ENCODE measurements around the gene WASHC3.
A peak's percentile ranks its signal among the peaks of the same experiment; 100 is the strongest.

The WASHC3 gene

DNA sequence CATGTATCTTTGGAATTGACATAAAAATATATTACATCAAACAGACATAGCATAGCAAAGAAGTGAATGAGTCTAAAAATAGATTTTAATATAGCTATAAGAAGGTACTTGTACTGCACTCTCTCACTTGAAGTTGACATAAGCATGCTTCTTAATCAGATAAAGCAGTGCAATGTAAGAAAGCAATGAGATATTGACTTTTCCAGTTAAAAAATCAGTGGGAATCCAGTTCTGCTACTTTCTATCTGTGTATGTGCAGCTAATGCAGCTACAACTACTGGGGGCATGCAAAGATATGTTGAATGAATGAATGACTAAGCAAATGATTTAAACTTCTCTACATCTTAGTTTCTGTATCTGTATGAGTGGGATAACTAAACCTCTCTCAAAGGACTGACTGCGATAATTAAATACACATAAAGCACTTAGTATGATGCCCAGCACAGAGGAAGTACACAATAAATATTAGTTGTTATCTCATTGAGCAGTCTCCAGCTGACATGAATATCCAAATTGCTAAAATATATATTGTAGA is 10.3 kb downstream of the WASHC3 start:
- H3K4me1 ChIP-seq (ENCODE audit: control insufficient read depth, insufficient read depth, low read length): no peaks in the 10 kb centered on the region
- no peak overlapping the region for H3K27ac ChIP-seq (ENCODE audit: low read length)
- H3K9ac ChIP-seq (ENCODE audit: low read length in 2 of 2): no peak overlapping the region
- peaks cover 10 to 21% of the 10 kb centered on the region in 2 donors for H3K36me3 ChIP-seq (ENCODE audit: control insufficient read depth in 2 of 2, insufficient read depth in 2 of 2, low read length in 2 of 2)
- no peak overlapping the region for H3K4me3 ChIP-seq (ENCODE audit: low read length in 2 of 2)
- H3K27me3 ChIP-seq (ENCODE audit: control insufficient read depth in 1 of 2, insufficient read depth in 2 of 2, low read length in 2 of 2): no peaks in the 10 kb centered on the region
- no peaks in the 10 kb centered on the region for H3K9me3 ChIP-seq (ENCODE audit: control insufficient read depth in 2 of 2, low read length in 2 of 2)

DNA sequence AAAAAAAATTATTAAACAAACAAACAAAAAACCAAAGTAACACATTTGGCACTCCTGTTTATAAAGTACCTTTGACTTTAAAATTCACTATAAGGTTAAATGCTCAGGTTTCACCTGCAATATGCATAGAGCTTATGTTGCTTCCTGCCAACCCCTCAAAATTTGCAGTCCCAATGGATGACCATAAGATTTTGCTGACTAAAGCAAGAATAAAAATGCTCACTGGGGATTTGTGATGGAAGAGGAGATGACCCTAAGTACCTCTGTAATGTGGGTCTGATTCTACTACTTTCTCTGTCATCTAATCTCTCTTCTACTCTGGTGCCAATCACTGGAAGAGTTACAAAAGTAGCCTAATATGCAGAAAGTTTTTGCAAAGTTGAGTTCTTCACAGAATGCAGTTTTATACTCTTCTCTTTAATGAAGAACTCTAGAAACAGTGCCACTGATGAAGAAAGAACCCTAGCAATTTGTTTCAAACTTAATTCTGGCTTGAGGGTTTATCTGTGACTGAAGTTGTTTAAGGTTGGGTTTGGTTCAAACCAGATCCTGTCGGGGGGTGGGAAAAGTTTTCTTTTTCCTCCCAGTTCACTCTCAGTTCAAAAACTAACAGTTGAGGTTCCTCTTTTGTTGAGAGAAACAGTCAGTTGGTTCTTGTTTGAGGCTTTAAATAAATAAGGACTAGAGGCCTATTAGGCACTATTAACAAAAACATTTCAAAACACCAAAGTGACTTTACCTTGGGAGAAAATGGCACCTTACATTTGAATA is 10.9 kb downstream of the WASHC3 start:
- Histone ChIP-seq H3K4me3 (ENCODE audit: low read length in 2 of 2) (no peak overlapping the region), H3K27me3 (ENCODE audit: control insufficient read depth in 1 of 2, insufficient read depth in 2 of 2, low read length in 2 of 2) (no peaks in the 10 kb centered on the region), H3K9me3 (ENCODE audit: control insufficient read depth in 2 of 2, low read length in 2 of 2) (no peaks in the 10 kb centered on the region), H3K27ac (ENCODE audit: low read length) (no peak overlapping the region), H3K9ac (ENCODE audit: low read length in 2 of 2) (no peak overlapping the region), H3K4me1 (ENCODE audit: control insufficient read depth, insufficient read depth, low read length) (no peaks in the 10 kb centered on the region), H3K36me3 (ENCODE audit: control insufficient read depth in 2 of 2, insufficient read depth in 2 of 2, low read length in 2 of 2) (peaks cover 9 to 17% of the 10 kb centered on the region in 2 donors)

DNA sequence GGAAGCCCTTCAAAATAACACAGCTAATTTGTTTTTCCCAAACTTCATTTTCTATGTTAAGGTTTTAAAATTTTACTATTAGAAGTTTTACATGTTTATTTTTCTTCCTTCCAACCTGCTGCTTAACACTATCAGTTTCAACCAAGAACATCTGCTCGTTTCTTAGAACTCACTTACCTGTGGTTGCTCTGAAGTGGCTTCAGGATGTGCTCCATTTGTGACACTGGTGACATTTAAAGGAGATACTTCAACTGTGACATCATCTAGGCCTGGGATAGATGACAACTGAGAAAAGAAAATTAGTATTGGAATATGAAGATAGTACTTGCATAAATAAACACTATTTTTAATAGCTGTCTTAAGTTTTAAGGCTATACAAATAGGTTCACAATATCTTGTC is 17.9 kb downstream of the WASHC3 start:
- no peak overlapping the region for H3K4me3 ChIP-seq (ENCODE audit: low read length in 2 of 2)
- peaks cover 2 to 25% of the 10 kb centered on the region in 2 donors for H3K36me3 ChIP-seq (ENCODE audit: control insufficient read depth in 2 of 2, insufficient read depth in 2 of 2, low read length in 2 of 2)

GRCh38 chr12:102033991-102034745 is 27.6 kb downstream of the WASHC3 start:
- H3K9me3 ChIP-seq (ENCODE audit: control insufficient read depth in 2 of 2, low read length in 2 of 2): no peaks in the 10 kb centered on the region
- no peaks in the 10 kb centered on the region for H3K27me3 ChIP-seq (ENCODE audit: control insufficient read depth in 1 of 2, insufficient read depth in 2 of 2, low read length in 2 of 2)
- H3K4me3 ChIP-seq (ENCODE audit: low read length in 2 of 2): no peak overlapping the region
- H3K4me1 ChIP-seq (ENCODE audit: control insufficient read depth, insufficient read depth, low read length): no peaks in the 10 kb centered on the region
- H3K27ac ChIP-seq (ENCODE audit: low read length): no peak overlapping the region
- H3K9ac ChIP-seq (ENCODE audit: low read length in 2 of 2): no peak overlapping the region
- peaks cover 5 to 23% of the 10 kb centered on the region in 2 donors for H3K36me3 ChIP-seq (ENCODE audit: control insufficient read depth in 2 of 2, insufficient read depth in 2 of 2, low read length in 2 of 2)

More for the DNA sequence above, 17.9 kb downstream of the WASHC3 start:
- Histone ChIP-seq H3K9ac (ENCODE audit: low read length in 2 of 2) (no peak overlapping the region), H3K27ac (ENCODE audit: low read length) (no peak overlapping the region), H3K9me3 (ENCODE audit: control insufficient read depth in 2 of 2, low read length in 2 of 2) (no peaks in the 10 kb centered on the region), H3K4me1 (ENCODE audit: control insufficient read depth, insufficient read depth, low read length) (no peaks in the 10 kb centered on the region), H3K27me3 (ENCODE audit: control insufficient read depth in 1 of 2, insufficient read depth in 2 of 2, low read length in 2 of 2) (no peaks in the 10 kb centered on the region)

- no peaks in the 10 kb centered on the region for H3K9me3 ChIP-seq (ENCODE audit: control insufficient read depth in 2 of 2, low read length in 2 of 2)
- no peak overlapping the region for H3K9ac ChIP-seq (ENCODE audit: low read length in 2 of 2)
- H3K4me1 ChIP-seq (ENCODE audit: control insufficient read depth, insufficient read depth, low read length): no peaks in the 10 kb centered on the region
- no peaks in the 10 kb centered on the region for H3K27me3 ChIP-seq (ENCODE audit: control insufficient read depth in 1 of 2, insufficient read depth in 2 of 2, low read length in 2 of 2)
- H3K27ac ChIP-seq (ENCODE audit: low read length): no peak overlapping the region
- H3K4me3 ChIP-seq (ENCODE audit: low read length in 2 of 2): no peak overlapping the region
- H3K36me3 ChIP-seq (ENCODE audit: control insufficient read depth in 2 of 2, insufficient read depth in 2 of 2, low read length in 2 of 2): peaks cover 2 to 16% of the 10 kb centered on the region in 2 donors
These were observed 29.9 kb downstream of the WASHC3 start for GRCh38 chr12:102031852-102032251.

- Histone ChIP-seq H3K4me1 (ENCODE audit: control insufficient read depth, insufficient read depth, low read length) (no peaks in the 10 kb centered on the region), H3K27me3 (ENCODE audit: control insufficient read depth in 1 of 2, insufficient read depth in 2 of 2, low read length in 2 of 2) (no peaks in the 10 kb centered on the region), H3K9me3 (ENCODE audit: control insufficient read depth in 2 of 2, low read length in 2 of 2) (no peaks in the 10 kb centered on the region), H3K4me3 (ENCODE audit: low read length in 2 of 2) (no peak overlapping the region), H3K9ac (ENCODE audit: low read length in 2 of 2) (no peak overlapping the region), H3K36me3 (ENCODE audit: control insufficient read depth in 2 of 2, insufficient read depth in 2 of 2, low read length in 2 of 2) (peaks cover 0 to 9% of the 10 kb centered on the region in 2 donors), H3K27ac (ENCODE audit: low read length) (no peak overlapping the region)
These were observed 32.6 kb downstream of the WASHC3 start for GRCh38 chr12:102029141-102029540.

GRCh38 chr12:102026728-102027127 is 35.1 kb downstream of the WASHC3 start:
- Histone ChIP-seq H3K4me3 (ENCODE audit: low read length in 2 of 2) (no peak overlapping the region), H3K27me3 (ENCODE audit: control insufficient read depth in 1 of 2, insufficient read depth in 2 of 2, low read length in 2 of 2) (no peaks in the 10 kb centered on the region), H3K36me3 (ENCODE audit: control insufficient read depth in 2 of 2, insufficient read depth in 2 of 2, low read length in 2 of 2) (peaks cover 0 to 12% of the 10 kb centered on the region in 2 donors), H3K27ac (ENCODE audit: low read length) (no peak overlapping the region), H3K9me3 (ENCODE audit: control insufficient read depth in 2 of 2, low read length in 2 of 2) (no peaks in the 10 kb centered on the region), H3K9ac (ENCODE audit: low read length in 2 of 2) (no peak overlapping the region), H3K4me1 (ENCODE audit: control insufficient read depth, insufficient read depth, low read length) (peaks cover 2% of the 10 kb centered on the region)

- no peak overlapping the region for H3K9ac ChIP-seq (ENCODE audit: low read length in 2 of 2)
- no peak overlapping the region for H3K27ac ChIP-seq (ENCODE audit: low read length)
- no peak overlapping the region for H3K4me3 ChIP-seq (ENCODE audit: low read length in 2 of 2)
- H3K9me3 ChIP-seq (ENCODE audit: control insufficient read depth in 2 of 2, low read length in 2 of 2): no peaks in the 10 kb centered on the region
- H3K27me3 ChIP-seq (ENCODE audit: control insufficient read depth in 1 of 2, insufficient read depth in 2 of 2, low read length in 2 of 2): no peaks in the 10 kb centered on the region
- H3K36me3 ChIP-seq (ENCODE audit: control insufficient read depth in 2 of 2, insufficient read depth in 2 of 2, low read length in 2 of 2): peaks cover 0 to 10% of the 10 kb centered on the region in 2 donors
- peaks cover 2% of the 10 kb centered on the region for H3K4me1 ChIP-seq (ENCODE audit: control insufficient read depth, insufficient read depth, low read length)
These were observed 37.0 kb downstream of the WASHC3 start for GRCh38 chr12:102024765-102025164.

DNA sequence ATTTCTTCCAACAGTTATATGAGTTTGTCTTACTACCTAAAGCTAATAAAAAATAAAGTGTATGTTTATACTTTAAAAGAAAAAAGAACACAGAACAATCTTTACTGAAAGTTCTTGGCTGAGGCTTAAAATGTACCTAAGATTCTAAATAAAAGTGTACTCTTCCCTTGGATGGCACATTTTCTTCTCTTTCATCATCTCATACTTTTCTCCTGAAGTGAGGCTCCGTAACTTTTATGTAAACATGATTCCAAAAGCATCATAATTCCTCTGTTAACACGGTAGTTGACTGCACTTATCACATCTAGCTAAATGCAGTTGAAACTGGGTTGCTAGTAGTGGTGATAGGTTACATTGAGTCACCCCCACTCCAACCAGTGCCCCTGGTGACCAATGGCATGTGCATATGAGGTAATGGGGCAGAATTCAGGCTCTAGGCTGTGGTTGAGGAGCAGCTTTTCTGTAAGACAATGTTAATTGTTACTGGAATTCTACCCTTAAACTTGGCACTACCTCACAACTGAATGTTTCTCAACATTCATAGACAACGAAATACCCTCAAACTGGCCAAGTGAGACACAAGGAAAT is 38.4 kb downstream of the WASHC3 start:
- H3K9ac ChIP-seq (ENCODE audit: low read length in 2 of 2): no peak overlapping the region
- no peaks in the 10 kb centered on the region for H3K27me3 ChIP-seq (ENCODE audit: control insufficient read depth in 1 of 2, insufficient read depth in 2 of 2, low read length in 2 of 2)
- H3K36me3 ChIP-seq (ENCODE audit: control insufficient read depth in 2 of 2, insufficient read depth in 2 of 2, low read length in 2 of 2): peaks cover 0 to 10% of the 10 kb centered on the region in 2 donors
- no peak overlapping the region for H3K27ac ChIP-seq (ENCODE audit: low read length)
- peak overlapping the region; percentile 1 to 21 for H3K4me3 ChIP-seq (ENCODE audit: low read length in 2 of 2)
- no peaks in the 10 kb centered on the region for H3K9me3 ChIP-seq (ENCODE audit: control insufficient read depth in 2 of 2, low read length in 2 of 2)
- H3K4me1 ChIP-seq (ENCODE audit: control insufficient read depth, insufficient read depth, low read length): peaks cover 2% of the 10 kb centered on the region

DNA sequence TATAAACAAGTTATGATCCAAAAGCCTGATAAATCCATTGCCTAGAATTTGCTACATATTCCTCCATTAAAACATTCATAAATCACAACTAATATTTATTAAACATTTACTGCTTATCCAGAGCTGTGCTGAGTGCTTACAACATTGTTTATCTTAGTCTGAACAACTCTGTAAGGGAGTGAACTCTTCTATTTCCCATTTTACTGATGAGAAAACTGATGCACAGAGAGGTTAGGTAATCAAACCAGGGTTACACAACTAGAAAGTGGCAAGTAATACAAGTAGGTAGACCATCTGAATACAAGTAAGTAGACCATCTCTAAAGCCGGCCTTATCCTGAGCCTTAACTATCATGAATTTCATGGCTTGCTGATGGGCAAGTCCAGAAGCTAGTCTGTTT is 39.5 kb downstream of the WASHC3 start:
- H3K36me3 ChIP-seq (ENCODE audit: control insufficient read depth in 2 of 2, insufficient read depth in 2 of 2, low read length in 2 of 2): peaks cover 0 to 10% of the 10 kb centered on the region in 2 donors

More for the DNA sequence above, 39.5 kb downstream of the WASHC3 start:
- no peaks in the 10 kb centered on the region for H3K9me3 ChIP-seq (ENCODE audit: control insufficient read depth in 2 of 2, low read length in 2 of 2)
- peaks cover 2% of the 10 kb centered on the region for H3K4me1 ChIP-seq (ENCODE audit: control insufficient read depth, insufficient read depth, low read length)
- H3K4me3 ChIP-seq (ENCODE audit: low read length in 2 of 2): no peak overlapping the region
- no peaks in the 10 kb centered on the region for H3K27me3 ChIP-seq (ENCODE audit: control insufficient read depth in 1 of 2, insufficient read depth in 2 of 2, low read length in 2 of 2)
- no peak overlapping the region for H3K27ac ChIP-seq (ENCODE audit: low read length)
- no peak overlapping the region for H3K9ac ChIP-seq (ENCODE audit: low read length in 2 of 2)
